ENCODE results near the gene USP20. TPM values are rescaled to one million over a fixed set of nuclear protein-coding genes. Genes with fewer than 3 reads are reported as not detected.

USP20 gene
- total RNA-seq, 1 donor from 2014 or later = 10.8 TPM

DNA sequence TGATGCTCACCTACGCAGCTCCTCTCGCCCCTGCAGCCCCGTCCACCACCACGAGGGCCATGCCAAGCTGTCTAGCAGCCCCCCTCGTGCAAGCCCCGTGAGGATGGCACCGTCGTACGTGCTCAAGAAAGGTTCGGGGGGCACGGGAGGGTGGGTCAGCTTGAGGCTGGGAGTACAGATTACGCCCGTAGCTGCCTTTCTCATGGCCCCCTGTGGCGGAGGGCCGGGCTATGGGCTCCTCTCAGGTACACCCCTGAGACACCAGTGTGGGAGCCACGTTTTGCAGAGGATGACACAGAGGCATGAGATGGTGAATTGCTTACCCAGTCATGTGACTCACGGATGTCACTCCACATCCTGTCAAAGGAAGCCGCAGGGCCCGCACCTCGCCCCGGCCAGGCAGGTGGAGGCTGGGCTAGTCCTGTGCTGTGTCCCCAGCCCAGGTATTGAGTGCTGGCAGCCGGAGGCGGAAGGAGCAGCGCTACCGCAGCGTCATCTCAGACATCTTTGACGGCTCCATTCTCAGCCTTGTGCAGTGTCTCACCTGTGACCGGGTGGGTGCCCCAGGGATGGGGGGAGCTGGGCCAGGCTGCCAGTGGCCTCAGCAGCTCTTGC lies 33.7 kb downstream of the USP20 start:
- no peak overlapping the region for H3K4me2 ChIP-seq
- no peaks in the 10 kb centered on the region for H3K79me2 ChIP-seq (ENCODE audit: low read depth)
- H3K4me1 ChIP-seq = no peaks in the 10 kb centered on the region
- H3K9ac ChIP-seq = no peak overlapping the region
- Mint-ChIP-seq H3K27me3 (ENCODE audit: insufficient read depth, low read depth) (peaks cover 3% of the 10 kb centered on the region), H3K27ac (no peak overlapping the region), H3K4me3 (no peak overlapping the region), H3K9me3 (no peaks in the 10 kb centered on the region), H3K36me3 (peaks cover 6% of the 10 kb centered on the region), H3K4me1 (peaks cover 7% of the 10 kb centered on the region)
- no peak overlapping the region for H2AFZ ChIP-seq (replicated peaks)
- H3K27me3 ChIP-seq = no peaks in the 10 kb centered on the region
- DNase-seq (ENCODE audit: low spot score) = no peak
- no peaks in the 10 kb centered on the region for H4K20me1 ChIP-seq (ENCODE audit: low read depth)
- no peaks in the 10 kb centered on the region for H3K9me3 ChIP-seq (ENCODE audit: low read depth)
- H3K36me3 ChIP-seq = no peaks in the 10 kb centered on the region
- TF ChIP-seq EZH2 (IDR thresholded peaks at IDR 0.05) = no peak
- TF ChIP-seq CTCF (IDR thresholded peaks at IDR 0.05) = no peak
- no peak for TF ChIP-seq EZH2phosphoT487 (IDR thresholded peaks at IDR 0.05)
- H3K27ac ChIP-seq = no peak overlapping the region
- no peak overlapping the region for H3K4me3 ChIP-seq
- H3F3A ChIP-seq (ENCODE audit: low read depth) = no peaks in the 10 kb centered on the region

DNA sequence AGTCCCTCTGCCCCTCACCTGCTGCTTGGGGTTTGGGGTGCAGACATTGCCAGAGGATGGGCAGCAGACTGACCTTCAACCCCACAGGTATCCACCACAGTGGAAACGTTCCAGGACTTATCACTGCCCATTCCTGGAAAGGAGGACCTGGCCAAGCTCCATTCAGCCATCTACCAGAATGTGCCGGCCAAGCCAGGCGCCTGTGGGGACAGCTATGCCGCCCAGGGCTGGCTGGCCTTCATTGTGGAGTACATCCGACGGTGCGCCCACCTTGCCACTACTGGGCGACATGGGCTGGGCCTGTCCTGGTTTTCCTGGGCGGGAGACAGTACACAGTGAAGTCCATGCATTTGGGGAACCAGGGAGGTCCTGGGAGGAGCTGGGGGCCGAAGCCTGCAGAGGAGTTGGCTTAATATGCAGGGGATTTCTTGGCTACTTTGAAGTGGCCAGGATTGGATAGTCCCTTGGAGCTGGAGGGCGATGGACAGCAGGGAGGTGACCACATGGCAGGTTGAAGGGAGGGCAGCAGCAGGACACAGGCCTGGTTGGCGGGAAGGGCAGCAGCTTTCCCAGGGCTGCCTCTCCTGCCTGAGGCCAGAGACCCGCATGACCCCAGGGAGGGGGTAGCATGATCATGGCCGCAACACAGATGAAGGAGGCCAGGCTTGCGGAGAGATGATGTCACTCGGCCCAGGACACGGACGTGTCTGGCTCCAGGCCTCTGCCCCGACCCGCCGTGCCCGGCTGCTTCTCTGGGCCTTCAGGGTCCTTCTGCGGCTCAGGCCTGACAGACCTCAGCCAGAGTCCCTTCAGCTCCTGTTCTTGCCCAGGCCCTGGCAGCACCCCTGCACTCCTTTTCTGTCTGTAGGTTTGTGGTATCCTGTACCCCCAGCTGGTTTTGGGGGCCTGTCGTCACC lies 34.6 kb downstream of the USP20 start:
- H3F3A ChIP-seq (ENCODE audit: low read depth) = no peaks in the 10 kb centered on the region
- peaks cover 3% of the 10 kb centered on the region for H3K27me3 Mint-ChIP-seq (ENCODE audit: insufficient read depth, low read depth)
- H3K9ac ChIP-seq = no peak overlapping the region
- no peaks in the 10 kb centered on the region for H3K27me3 ChIP-seq
- no peak overlapping the region for H3K4me3 ChIP-seq
- H3K27ac ChIP-seq = no peak overlapping the region
- H3K9me3 Mint-ChIP-seq = no peaks in the 10 kb centered on the region
- no peak for DNase-seq (ENCODE audit: low spot score)
- no peak overlapping the region for H3K4me3 Mint-ChIP-seq
- H2AFZ ChIP-seq (replicated peaks) = no peak overlapping the region
- H3K4me2 ChIP-seq = no peak overlapping the region
- no peaks in the 10 kb centered on the region for H3K4me1 ChIP-seq
- H3K79me2 ChIP-seq (ENCODE audit: low read depth) = no peaks in the 10 kb centered on the region
- peaks cover 8% of the 10 kb centered on the region for H3K36me3 Mint-ChIP-seq
- H3K4me1 Mint-ChIP-seq = peaks cover 7% of the 10 kb centered on the region
- H3K36me3 ChIP-seq = no peaks in the 10 kb centered on the region
- H3K27ac Mint-ChIP-seq = no peak overlapping the region
- H4K20me1 ChIP-seq (ENCODE audit: low read depth) = no peaks in the 10 kb centered on the region
- no peak for TF ChIP-seq EZH2 (IDR thresholded peaks at IDR 0.05)
- no peak for TF ChIP-seq EZH2phosphoT487 (IDR thresholded peaks at IDR 0.05)
- no peak for TF ChIP-seq CTCF (IDR thresholded peaks at IDR 0.05)
- H3K9me3 ChIP-seq (ENCODE audit: low read depth) = no peaks in the 10 kb centered on the region

GRCh38 chr9:129871046-129871445 lies 35.8 kb downstream of the USP20 start:
- H3K4me3 ChIP-seq = no peak overlapping the region
- H3K27me3 ChIP-seq = no peaks in the 10 kb centered on the region
- H3K79me2 ChIP-seq (ENCODE audit: low read depth) = no peaks in the 10 kb centered on the region
- H3K4me2 ChIP-seq = no peak overlapping the region
- no peak overlapping the region for H3K27ac Mint-ChIP-seq
- H3K4me1 Mint-ChIP-seq = peaks cover 7% of the 10 kb centered on the region
- H3K9ac ChIP-seq = no peak overlapping the region
- H3K9me3 Mint-ChIP-seq = no peaks in the 10 kb centered on the region
- no peak for TF ChIP-seq CTCF (IDR thresholded peaks at IDR 0.05)
- TF ChIP-seq EZH2 (IDR thresholded peaks at IDR 0.05) = no peak
- no peak for TF ChIP-seq EZH2phosphoT487 (IDR thresholded peaks at IDR 0.05)
- no peaks in the 10 kb centered on the region for H3K4me1 ChIP-seq
- H3K9me3 ChIP-seq (ENCODE audit: low read depth) = no peaks in the 10 kb centered on the region
- DNase-seq (ENCODE audit: low spot score) = peak; percentile 45
- H3K36me3 ChIP-seq = no peaks in the 10 kb centered on the region
- H2AFZ ChIP-seq (replicated peaks) = no peak overlapping the region
- peaks cover 7% of the 10 kb centered on the region for H3K36me3 Mint-ChIP-seq
- H3K27me3 Mint-ChIP-seq (ENCODE audit: insufficient read depth, low read depth) = peaks cover 3% of the 10 kb centered on the region
- no peak overlapping the region for H3K4me3 Mint-ChIP-seq
- no peak overlapping the region for H3K27ac ChIP-seq
- no peaks in the 10 kb centered on the region for H3F3A ChIP-seq (ENCODE audit: low read depth)
- H4K20me1 ChIP-seq (ENCODE audit: low read depth) = no peaks in the 10 kb centered on the region

All from neural progenitor cell (in vitro differentiated cells).